HepG2 (cell line): ENCODE results near the gene ZRANB2. TPM values are rescaled to one million over a fixed set of nuclear protein-coding genes. Genes with fewer than 3 reads are reported as not detected.

ENCODE experiments used
- ATAC-seq: fragments of 200-7000 bp; cut with Tn5 transposase; 3 replicates; pipeline ENCODE4 v1.9.1; 2020; ENCODE audit warnings: mild to moderate bottlenecking, moderate library complexity
- BruUV-seq: library from RNA; stranded (reverse); fragments of 400-500 nt; replicated peaks from 2 replicates; lab custom pipeline; 2021; lab: Mats Ljungman, UMichigan
- CTCF ChIA-PET: fragments of 300-600 bp; formaldehyde crosslinking; extraction: SDS; loops from one replicate; lab custom pipeline; 2021; ENCODE audit warnings: low total read pairs, inconsistent platforms, low intra/inter-chr PET ratio; lab: Yijun Ruan, JAX
- POLR2A ChIA-PET: fragments of 350-600 bp; sonication (Branson Sonifier 250); formaldehyde crosslinking; loops from one replicate; lab custom pipeline; 2020; ENCODE audit warnings: antibody characterized with exemption, inconsistent platforms; lab: Yijun Ruan, JAX
- DNase-seq: peaks from one replicate; pipeline ENCODE4 v3.0.0-alpha.2; 2015; ENCODE audit warnings: low spot score
- FAIRE-seq: peaks from 3 replicates; lab custom pipeline; 2011; peaks lifted over from hg19 to GRCh38; lab: Jason Lieb, UNC
- H2AFZ ChIP-seq: one replicate; pipeline ENCODE4 v1.6.1; 2011; ENCODE audit warnings: low read length, inconsistent platforms
- H3K27ac ChIP-seq: fragments of 300-600 bp; 3 replicates; pipeline ENCODE4 v1.8.0; 2011; ENCODE audit warnings: mixed run types, mild to moderate bottlenecking, mixed read lengths, low read length, inconsistent platforms; ENCODE audit not compliant: insufficient read depth; ENCODE audit errors: extremely low read length
- H3K27me3 ChIP-seq, 2 experiments: fragments of 200-600 bp in 1 of 2; 2 replicates in 1 of 2; 3 replicates in 1 of 2; pipeline versions ENCODE4 v1.6.0 to v1.8.0; 2011; ENCODE audit warnings: low read length in 2 of 2, mild to moderate bottlenecking in 2 of 2, moderate library complexity in 2 of 2, inconsistent platforms in 1 of 2; ENCODE audit not compliant: insufficient read depth in 2 of 2, control insufficient read depth in 1 of 2
- H3K36me3 ChIP-seq, 2 experiments: fragments of 200-600 bp in 1 of 2; replicated peaks in 1 of 2; 2 replicates in 1 of 2; 3 replicates in 1 of 2; pipeline versions ENCODE4 v1.5.1 to v1.8.0; 2011; ENCODE audit warnings: low read length in 2 of 2, inconsistent platforms in 1 of 2; ENCODE audit not compliant: insufficient read depth in 2 of 2, control insufficient read depth in 1 of 2
- H3K4me1 ChIP-seq: 2 replicates; pipeline ENCODE4 v1.5.1; 2012; ENCODE audit warnings: low read length, inconsistent platforms; ENCODE audit not compliant: insufficient read depth
- H3K4me2 ChIP-seq: 2 replicates; pipeline ENCODE4 v1.6.0; 2011; ENCODE audit warnings: low read depth, low read length, inconsistent platforms
- H3K4me3 ChIP-seq, 3 experiments: fragments of 200-600 bp in 1 of 3; sonication (generic), shearing (Covaris generic) in 1 of 3; replicated peaks in 1 of 3; 2 replicates each; pipeline ENCODE4 v1.5.1; 2011 to 2016; ENCODE audit warnings: low read length in 3 of 3, inconsistent platforms in 2 of 3, low read depth in 2 of 3, mild to moderate bottlenecking in 2 of 3, control low read depth in 1 of 3, mixed read lengths in 1 of 3; ENCODE audit not compliant: insufficient read depth in 1 of 3
- H3K79me2 ChIP-seq: one replicate; pipeline ENCODE4 v1.6.1; 2011; ENCODE audit warnings: low read length, inconsistent platforms; ENCODE audit not compliant: insufficient read depth
- H3K9ac ChIP-seq: 2 replicates; pipeline ENCODE4 v1.6.0; 2011; ENCODE audit warnings: mild to moderate bottlenecking, low read depth, low read length, inconsistent platforms; ENCODE audit not compliant: insufficient read depth
- H3K9me3 ChIP-seq: 2 replicates; pipeline ENCODE4 v1.5.1; 2012; ENCODE audit warnings: mild to moderate bottlenecking, low read length
- H4K20me1 ChIP-seq: 2 replicates; pipeline ENCODE4 v1.6.0; 2011; ENCODE audit warnings: inconsistent platforms, mild to moderate bottlenecking, low read length, moderate library complexity; ENCODE audit not compliant: insufficient read depth
- BRCA1 ChIP-seq: sonication (generic); formaldehyde crosslinking; IDR thresholded peaks from 2 replicates; pipeline ENCODE4 v1.4.0; 2020; ENCODE audit warnings: missing genetic modification reagents
- SNRNP70 ChIP-seq: fragments of 200-400 bp; formaldehyde crosslinking; IDR thresholded peaks from 2 replicates; pipeline ENCODE4 v1.6.1; 2017; ENCODE audit warnings: mild to moderate bottlenecking, low read depth, low read length, moderate library complexity
- THRA ChIP-seq: sonication (generic); formaldehyde crosslinking; IDR thresholded peaks from 2 replicates; pipeline ENCODE4 v1.4.0; 2020; ENCODE audit warnings: missing genetic modification reagents, borderline replicate concordance
- ZFAT ChIP-seq: sonication (generic); formaldehyde crosslinking; conservative IDR thresholded peaks from 2 replicates; pipeline ENCODE4 v1.8.1; 2023; ENCODE audit warnings: missing genetic modification reagents, inconsistent platforms
- ZKSCAN1 ChIP-seq: fragments of 150-350 bp; IDR thresholded peaks from 2 replicates; pipeline ENCODE4 v1.6.1; 2014; ENCODE audit warnings: low read length
- ZNF761 ChIP-seq: sonication (generic); formaldehyde crosslinking; conservative IDR thresholded peaks from 2 replicates; pipeline ENCODE4 v1.4.0; 2020; ENCODE audit warnings: mild to moderate bottlenecking, missing genetic modification reagents
- WGBS: methylation state at CpG from one replicate; pipeline ENCODE4 v1.1.6; 2017; ENCODE audit warnings: low lambda C conversion rate; 5-methylcytosine and 5-hydroxymethylcytosine counted together
- in situ Hi-C: cut with HindIII; loops from 2 replicates; pipeline ENCODE4 v1.10.0; 2017; ENCODE audit warnings: low pct_unique_long_range_greater_than_20kb; ENCODE audit not compliant: extremely low pct_ligation_motif_present
- intact Hi-C: fragments of 100-400 bp; cut with micrococcal nuclease; formaldehyde crosslinking; loops from one replicate; pipeline ENCODE4 v1.10.0; 2022; ENCODE audit not compliant: unreplicated experiment
- polyA plus RNA-seq, 8 experiments: library from polyadenylated mRNA; depleted of rRNA in 3 of 8; stranded (reverse) in 7 of 8; unstranded in 1 of 8; fragments of >200 nt; fragmentation: Illumina TruSeq in 4 of 8; extraction: Trizol in 4 of 8; gene quantifications; 2 replicates each; pipeline versions ENCODE4 v1.2.1 to v1.2.3, GENCODE V29; 2011 to 2016; ENCODE audit warnings: low read depth in 4 of 8, missing spikeins in 1 of 8, mixed read lengths in 1 of 8; ENCODE audit not compliant: insufficient read depth in 1 of 8
- total RNA-seq, 5 experiments: library from RNA; depleted of rRNA; stranded (reverse); fragments of >200 nt; fragmentation: Illumina TruSeq; extraction: Trizol; gene quantifications; 2 replicates each; pipeline ENCODE4 v1.2.3, GENCODE V29; 2016; ENCODE audit warnings: low read depth in 1 of 5
- TF ChIP-seq, protein P1 (sequence below): sonication (generic); formaldehyde crosslinking; IDR thresholded peaks from 2 replicates; pipeline ENCODE4 v1.4.0; 2020; ENCODE audit warnings: missing genetic modification reagents; ENCODE audit errors: not compliant biosample characterization
- TF ChIP-seq, protein P2 (sequence below): IDR thresholded peaks from 2 replicates; pipeline ENCODE4 v1.6.1; 2016; ENCODE audit warnings: low read depth, borderline replicate concordance

ZRANB2 gene
- total and polyA plus RNA-seq, 2 of the 13 experiments (the other 11 are each of a cell fraction or from before 2014, with no cell fraction given) = 43.0 to 45.4 TPM

DNA sequence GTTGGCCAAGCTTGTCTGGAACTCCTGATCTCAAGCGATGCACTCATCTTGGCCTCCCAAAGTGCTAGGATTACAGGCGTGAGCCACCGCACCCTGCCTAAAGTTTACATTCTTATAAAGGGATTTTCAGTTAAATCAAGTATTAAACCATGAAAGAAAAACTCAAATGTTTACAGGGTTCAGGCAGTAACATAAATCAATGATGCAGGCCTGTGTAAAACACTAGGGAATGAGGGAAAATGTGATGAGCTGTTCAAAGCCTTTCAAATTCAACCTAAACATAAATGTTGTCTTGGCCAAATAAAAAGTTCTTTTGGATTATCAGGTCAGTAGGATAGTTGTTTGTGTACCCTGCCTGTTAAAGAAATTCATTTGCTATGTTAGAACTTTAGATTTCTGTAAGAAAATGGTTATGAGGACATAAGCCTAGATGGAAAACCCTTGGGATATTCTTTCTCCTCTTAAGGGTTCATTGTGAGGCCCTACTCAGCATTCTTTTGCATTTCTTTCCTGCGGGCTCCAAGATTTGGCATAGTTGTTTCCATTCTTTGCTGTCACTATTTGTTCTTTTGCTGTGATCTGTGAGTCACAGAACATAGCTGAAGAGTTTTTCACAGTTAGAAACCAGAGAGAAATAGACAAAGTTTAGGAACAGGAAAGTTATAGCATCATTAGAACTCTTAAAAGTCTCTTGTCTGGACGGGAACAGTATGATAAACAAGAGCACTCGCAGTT is 8.9 kb upstream of the ZRANB2 start:
- no peak for ATAC-seq
- 40% methylated on average over 6 of the region's 6 CpGs for WGBS
- no peak overlapping the region for H3K27ac ChIP-seq
- no peaks in the 10 kb centered on the region for H3K36me3 ChIP-seq
- H4K20me1 ChIP-seq = no peaks in the 10 kb centered on the region
- H3K4me2 ChIP-seq = no peak overlapping the region
- in situ Hi-C loops (loop anchor here (10.0 to 25.0 kb wide), 2 partner anchors 885 to 948 kb away; partner anchors contain the start of gene LRRC40), intact Hi-C loops (loop anchor here (2.0 to 10.0 kb wide), 3 partner anchors 53 to 1395 kb away; no protein-coding TSS in a partner anchor)
- TF ChIP-seq ZNF761 (CRISPR knock-in tag) (no peak), THRA (CRISPR knock-in tag) (no peak), SNRNP70 (no peak), BRCA1 (no peak), ZKSCAN1 (no peak), ZFAT (CRISPR knock-in tag) (no peak)
- TF ChIP-seq, protein P1, sequence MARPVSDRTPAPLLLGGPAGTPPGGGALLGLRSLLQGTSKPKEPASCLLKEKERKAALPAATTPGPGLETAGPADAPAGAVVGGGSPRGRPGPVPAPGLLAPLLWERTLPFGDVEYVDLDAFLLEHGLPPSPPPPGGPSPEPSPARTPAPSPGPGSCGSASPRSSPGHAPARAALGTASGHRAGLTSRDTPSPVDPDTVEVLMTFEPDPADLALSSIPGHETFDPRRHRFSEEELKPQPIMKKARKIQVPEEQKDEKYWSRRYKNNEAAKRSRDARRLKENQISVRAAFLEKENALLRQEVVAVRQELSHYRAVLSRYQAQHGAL (CRISPR knock-in tag) = no peak
- TF ChIP-seq, protein P2, sequence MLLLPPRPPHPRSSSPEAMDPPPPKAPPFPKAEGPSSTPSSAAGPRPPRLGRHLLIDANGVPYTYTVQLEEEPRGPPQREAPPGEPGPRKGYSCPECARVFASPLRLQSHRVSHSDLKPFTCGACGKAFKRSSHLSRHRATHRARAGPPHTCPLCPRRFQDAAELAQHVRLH (CRISPR knock-in tag) = no peak
- H2AFZ ChIP-seq = no peak overlapping the region
- H3K79me2 ChIP-seq = no peaks in the 10 kb centered on the region
- no peaks in the 10 kb centered on the region for H3K4me1 ChIP-seq
- H3K27me3 ChIP-seq = no peaks in the 10 kb centered on the region
- ChIA-PET POLR2A (no interaction called here), CTCF (no interaction called here)
- H3K9ac ChIP-seq = no peak overlapping the region
- no TSS peak for BruUV-seq
- FAIRE-seq = no peak
- H3K9me3 ChIP-seq = no peaks in the 10 kb centered on the region
- no peak overlapping the region for H3K4me3 ChIP-seq
- DNase-seq = no peak
